ENCODE results near the gene PGLYRP3.

PGLYRP3 gene

GRCh38 chr1:153253693-153254092, 59.1 kb downstream of the PGLYRP3 start:
- DNase-seq, result no peak

GRCh38 chr1:153253076-153253475, 59.7 kb downstream of the PGLYRP3 start:
- no peak for DNase-seq

GRCh38 chr1:153251988-153252387, 60.8 kb downstream of the PGLYRP3 start:
- DNase-seq, result no peak

- no peak for DNase-seq
These were observed 61.2 kb downstream of the PGLYRP3 start for GRCh38 chr1:153251562-153251961.

GRCh38 chr1:153251087-153251486, 61.7 kb downstream of the PGLYRP3 start:
- DNase-seq, result no peak

GRCh38 chr1:153250166-153250565, 62.6 kb downstream of the PGLYRP3 start:
- DNase-seq, result no peak

GRCh38 chr1:153248176-153248879, 64.4 kb downstream of the PGLYRP3 start:
- DNase-seq, result no peak
